PC-3 (cell line): ENCODE measurements around the gene ITGAV. TPM values are rescaled to one million over a fixed set of nuclear protein-coding genes. Genes with fewer than 3 reads are reported as not detected.

Source experiments
- ATAC-seq: fragments of 200-7000 bp; cut with Tn5 transposase; 2 replicates; pipeline ENCODE4 v1.9.1; 2020; ENCODE audit warnings: mild to moderate bottlenecking, moderate library complexity
- BruUV-seq: library from RNA; stranded (reverse); fragments of 400-500 nt; replicated peaks from 2 replicates; lab custom pipeline; 2021; lab: Mats Ljungman, UMichigan
- CTCF ChIA-PET: fragments of 300-600 bp; sonication (Branson Sonifier 250); formaldehyde crosslinking; loops from one replicate; lab custom pipeline; 2022; ENCODE audit warnings: antibody characterized with exemption; lab: Charles Lee
- POLR2A ChIA-PET: fragments of 300-600 bp; sonication (Branson Sonifier 250); formaldehyde crosslinking; loops from one replicate; lab custom pipeline; 2022; ENCODE audit warnings: antibody characterized with exemption; ENCODE audit not compliant: unreplicated experiment; lab: Charles Lee
- DNase-seq: peaks from one replicate; pipeline ENCODE4 v3.0.0-alpha.2; 2015
- H2AFZ ChIP-seq: fragments of 300-600 bp; sonication (generic); 2 replicates; pipeline ENCODE4 v1.6.0; 2016; ENCODE audit warnings: antibody characterized with exemption, low read length
- H3F3A ChIP-seq: fragments of 300-600 bp; sonication (generic); one replicate; pipeline ENCODE4 v1.6.0; 2017; ENCODE audit warnings: antibody characterized with exemption, low read length, control low read depth, mild to moderate bottlenecking; ENCODE audit not compliant: unreplicated experiment
- H3K27ac ChIP-seq: fragments of 300-600 bp; sonication (generic); 2 replicates; pipeline ENCODE4 v1.5.1; 2016; ENCODE audit warnings: mild to moderate bottlenecking, low read length
- H3K27me3 ChIP-seq: fragments of 300-600 bp; sonication (generic); 2 replicates; pipeline ENCODE4 v1.6.1; 2016; ENCODE audit warnings: low read length, mixed read lengths
- H3K36me3 ChIP-seq: fragments of 300-600 bp; sonication (generic); 2 replicates; pipeline ENCODE4 v1.6.1; 2016; ENCODE audit warnings: low read depth, mixed run types, low read length, mixed read lengths
- H3K4me1 ChIP-seq: fragments of 300-600 bp; sonication (generic); 2 replicates; pipeline ENCODE4 v1.5.1; 2016; ENCODE audit warnings: low read length; ENCODE audit not compliant: insufficient read depth
- H3K4me2 ChIP-seq: fragments of 300-600 bp; sonication (generic); 2 replicates; pipeline ENCODE4 v1.6.0; 2016; ENCODE audit warnings: low read length
- H3K4me3 ChIP-seq: fragments of 300-600 bp; sonication (generic); 2 replicates; pipeline ENCODE4 v1.5.1; 2016; ENCODE audit warnings: mild to moderate bottlenecking, low read length, mixed read lengths
- H3K79me2 ChIP-seq: fragments of 300-600 bp; sonication (generic); 2 replicates; pipeline ENCODE4 v1.6.1; 2017; ENCODE audit warnings: low read length, mixed read lengths
- H3K9ac ChIP-seq: fragments of 300-600 bp; sonication (generic); 2 replicates; pipeline ENCODE4 v1.6.0; 2016; ENCODE audit warnings: mild to moderate bottlenecking, low read length
- H3K9me2 ChIP-seq: fragments of 300-600 bp; sonication (generic); replicated peaks from 2 replicates; pipeline ENCODE4 v1.6.1; 2016; ENCODE audit warnings: mixed run types, low read length, mixed read lengths
- H3K9me3 ChIP-seq: fragments of 300-600 bp; sonication (generic); 2 replicates; pipeline ENCODE4 v1.6.1; 2016; ENCODE audit warnings: low read length, mixed read lengths
- H4K20me1 ChIP-seq: fragments of 300-600 bp; sonication (generic); 2 replicates; pipeline ENCODE4 v1.6.1; 2016; ENCODE audit warnings: low read length, mixed read lengths
- CTCF ChIP-seq: fragments of 300-600 bp; sonication (generic); conservative IDR thresholded peaks from 2 replicates; pipeline ENCODE4 v1.5.1; 2017; ENCODE audit warnings: antibody characterized with exemption, low read depth, mild to moderate bottlenecking, low read length
- EZH2 ChIP-seq: fragments of 300-600 bp; sonication (generic); IDR thresholded peaks from one replicate; pipeline ENCODE4 v1.6.1; 2017; ENCODE audit warnings: antibody characterized with exemption, mild to moderate bottlenecking, low read length; ENCODE audit not compliant: unreplicated experiment
- EZH2phosphoT487 ChIP-seq: fragments of 300-600 bp; sonication (generic); IDR thresholded peaks from 2 replicates; pipeline ENCODE4 v1.6.1; 2018; ENCODE audit warnings: mild to moderate bottlenecking, antibody characterized with exemption, low read length, borderline replicate concordance
- intact Hi-C: fragments of 100-400 bp; cut with micrococcal nuclease; formaldehyde crosslinking; loops from 2 replicates; pipeline ENCODE4 v1.9.0; 2023
- total RNA-seq: library from RNA; depleted of rRNA; stranded (reverse); fragments of >200 nt; gene quantifications from 2 replicates; pipeline ENCODE4 v1.2.3, GENCODE V29; 2014

Gene ITGAV
- total RNA-seq, 1 experiment from 2014 or later, result 23.5 TPM

- Histone ChIP-seq H3K36me3 (no peaks in the 10 kb centered on the region), H3K4me3 (no peak overlapping the region), H3K4me1 (no peaks in the 10 kb centered on the region), H3K9ac (no peak overlapping the region), H3K4me2 (no peak overlapping the region), H3K27ac (no peak overlapping the region), H4K20me1 (no peaks in the 10 kb centered on the region), H3K9me2 (no peaks in the 10 kb centered on the region), H2AFZ (no peak overlapping the region), H3F3A (no peaks in the 10 kb centered on the region), H3K79me2 (no peaks in the 10 kb centered on the region), H3K27me3 (no peaks in the 10 kb centered on the region), H3K9me3 (no peaks in the 10 kb centered on the region)
- no peak for ATAC-seq
- CTCF ChIA-PET, result no interaction called here
- no TSS peak for BruUV-seq
- TF ChIP-seq CTCF (no peak), EZH2 (no peak), EZH2phosphoT487 (no peak)
- DNase-seq, result no peak
- POLR2A ChIA-PET, result no interaction called here
- intact Hi-C loops, result no loop called here
Measured at GRCh38 chr2:186709529-186710450, 119.9 kb downstream of the ITGAV start.

GRCh38 chr2:186713691-186714090, 123.8 kb downstream of the ITGAV start:
- no peaks in the 10 kb centered on the region for H3K79me2 ChIP-seq
- no peaks in the 10 kb centered on the region for H3K9me3 ChIP-seq
- CTCF ChIA-PET, result no interaction called here
- H3K36me3 ChIP-seq, result no peaks in the 10 kb centered on the region
- no peak overlapping the region for H3K27ac ChIP-seq
- H3K4me1 ChIP-seq, result no peaks in the 10 kb centered on the region
- H3K27me3 ChIP-seq, result no peaks in the 10 kb centered on the region
- TF ChIP-seq EZH2 (no peak), CTCF (no peak), EZH2phosphoT487 (no peak)
- no peak overlapping the region for H2AFZ ChIP-seq
- H3F3A ChIP-seq, result no peaks in the 10 kb centered on the region
- BruUV-seq, result no TSS peak
- H4K20me1 ChIP-seq, result no peaks in the 10 kb centered on the region
- DNase-seq, result no peak
- ATAC-seq, result no peak
- intact Hi-C loops, result no loop called here
- H3K9me2 ChIP-seq, result no peaks in the 10 kb centered on the region
- H3K9ac ChIP-seq, result no peak overlapping the region
- H3K4me2 ChIP-seq, result no peak overlapping the region
- H3K4me3 ChIP-seq, result no peak overlapping the region
- POLR2A ChIA-PET, result no interaction called here

- no peaks in the 10 kb centered on the region for H3K36me3 ChIP-seq
- H4K20me1 ChIP-seq, result no peaks in the 10 kb centered on the region
- no peaks in the 10 kb centered on the region for H3K9me2 ChIP-seq
- no peak overlapping the region for H2AFZ ChIP-seq
- H3K79me2 ChIP-seq, result no peaks in the 10 kb centered on the region
- no peaks in the 10 kb centered on the region for H3K9me3 ChIP-seq
- H3K4me2 ChIP-seq, result no peak overlapping the region
- no peak overlapping the region for H3K27ac ChIP-seq
- intact Hi-C loops, result no loop called here
- ChIA-PET POLR2A (no interaction called here), CTCF (no interaction called here)
- no peak overlapping the region for H3K4me3 ChIP-seq
- ATAC-seq (no peak), DNase-seq (no peak)
- no peak overlapping the region for H3K9ac ChIP-seq
- no TSS peak for BruUV-seq
- no peaks in the 10 kb centered on the region for H3F3A ChIP-seq
- no peaks in the 10 kb centered on the region for H3K27me3 ChIP-seq
- TF ChIP-seq CTCF (no peak), EZH2 (no peak), EZH2phosphoT487 (no peak)
- no peaks in the 10 kb centered on the region for H3K4me1 ChIP-seq
Measured at GRCh38 chr2:186714611-186715010, 124.8 kb downstream of the ITGAV start.
